ENCODE measurements around the gene NCS1.

DNA sequence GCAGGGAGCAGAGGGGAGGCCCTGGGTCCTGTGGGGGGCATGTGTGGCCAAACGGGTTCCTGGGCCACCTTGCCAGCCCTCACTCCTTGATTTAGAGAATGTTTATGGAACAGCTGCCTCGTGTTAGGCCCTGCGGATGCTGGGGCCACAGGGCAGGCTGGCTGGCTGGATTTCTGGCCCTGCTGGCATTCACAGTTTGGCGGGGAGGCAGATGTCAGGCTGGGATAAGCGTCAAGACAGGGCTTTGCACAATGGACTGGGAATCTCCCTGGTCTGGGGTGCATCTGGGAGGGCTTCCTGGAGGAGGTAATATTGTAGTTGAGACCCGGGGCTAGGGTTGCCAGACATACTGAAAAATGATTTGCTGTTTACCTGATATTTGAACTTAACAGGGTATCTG lies 13.8 kb downstream of the NCS1 start:
- TF ChIP-seq POLR2AphosphoS5 (IDR thresholded peaks at IDR 0.05) = peak; percentile 60
- TF ChIP-seq POLR2A (IDR thresholded peaks at IDR 0.05) = peak in 1 of 2 donors; percentile 2
- TF ChIP-seq, protein P1, sequence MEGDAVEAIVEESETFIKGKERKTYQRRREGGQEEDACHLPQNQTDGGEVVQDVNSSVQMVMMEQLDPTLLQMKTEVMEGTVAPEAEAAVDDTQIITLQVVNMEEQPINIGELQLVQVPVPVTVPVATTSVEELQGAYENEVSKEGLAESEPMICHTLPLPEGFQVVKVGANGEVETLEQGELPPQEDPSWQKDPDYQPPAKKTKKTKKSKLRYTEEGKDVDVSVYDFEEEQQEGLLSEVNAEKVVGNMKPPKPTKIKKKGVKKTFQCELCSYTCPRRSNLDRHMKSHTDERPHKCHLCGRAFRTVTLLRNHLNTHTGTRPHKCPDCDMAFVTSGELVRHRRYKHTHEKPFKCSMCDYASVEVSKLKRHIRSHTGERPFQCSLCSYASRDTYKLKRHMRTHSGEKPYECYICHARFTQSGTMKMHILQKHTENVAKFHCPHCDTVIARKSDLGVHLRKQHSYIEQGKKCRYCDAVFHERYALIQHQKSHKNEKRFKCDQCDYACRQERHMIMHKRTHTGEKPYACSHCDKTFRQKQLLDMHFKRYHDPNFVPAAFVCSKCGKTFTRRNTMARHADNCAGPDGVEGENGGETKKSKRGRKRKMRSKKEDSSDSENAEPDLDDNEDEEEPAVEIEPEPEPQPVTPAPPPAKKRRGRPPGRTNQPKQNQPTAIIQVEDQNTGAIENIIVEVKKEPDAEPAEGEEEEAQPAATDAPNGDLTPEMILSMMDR (IDR thresholded peaks at IDR 0.05) = no peak

Data from gastroesophageal sphincter (tissue), 3 donors.